Spleen (tissue), 11 donors: ENCODE measurements around the gene ATP2C2. TPM values are rescaled to one million over a fixed set of nuclear protein-coding genes. Genes with fewer than 3 reads are reported as not detected.
A peak's percentile ranks its signal among the peaks of the same experiment; 100 is the strongest.

ENCODE experiments used
- DNase-seq: peaks from one replicate; pipeline ENCODE4 v3.0.0-alpha.2; 2020
- H3K27ac ChIP-seq, 8 donors: fragments of 200-600 bp; sonication (generic) in 7 of 8; 1 replicate in 4 of 8; 2 replicates in 4 of 8; pipeline versions ENCODE4 v1.5.0 to v1.8.0; 2016 to 2021; ENCODE audit warnings: inconsistent platforms in 4 of 8, mild to moderate bottlenecking in 4 of 8, moderate library complexity in 1 of 8
- H3K27me3 ChIP-seq, 7 donors: fragments of 200-600 bp; sonication (generic) in 6 of 7; replicated peaks in 1 of 7; 1 replicate in 4 of 7; 2 replicates in 3 of 7; pipeline versions ENCODE4 v1.5.0 to v1.8.0; 2016 to 2021; ENCODE audit warnings: inconsistent platforms in 3 of 7, mild to moderate bottlenecking in 1 of 7
- H3K36me3 ChIP-seq, 6 donors: fragments of 200-600 bp; sonication (generic) in 5 of 6; 1 replicate in 4 of 6; 2 replicates in 2 of 6; pipeline versions ENCODE4 v1.5.0 to v1.8.0; 2016 to 2021; ENCODE audit warnings: inconsistent platforms in 2 of 6
- H3K4me1 ChIP-seq, 6 donors: fragments of 200-600 bp; sonication (generic) in 5 of 6; 1 replicate in 3 of 6; 2 replicates in 3 of 6; pipeline versions ENCODE4 v1.5.0 to v1.8.0; 2016 to 2021; ENCODE audit warnings: inconsistent platforms in 3 of 6
- H3K4me3 ChIP-seq, 8 donors: fragments of 200-600 bp; sonication (generic) in 7 of 8; 1 replicate in 4 of 8; 2 replicates in 4 of 8; pipeline versions ENCODE4 v1.5.0 to v1.8.0; 2016 to 2021; ENCODE audit warnings: inconsistent platforms in 4 of 8, mild to moderate bottlenecking in 4 of 8, moderate library complexity in 2 of 8
- H3K9me3 ChIP-seq, 8 donors: fragments of 200-600 bp; sonication (generic) in 7 of 8; 1 replicate in 4 of 8; 2 replicates in 4 of 8; pipeline versions ENCODE4 v1.5.0 to v1.8.0; 2016 to 2021; ENCODE audit warnings: inconsistent platforms in 4 of 8
- CTCF ChIP-seq, 11 experiments: fragments of 200-600 bp in 7 of 11; fragments of 450-650 bp in 4 of 11; sonication (generic) in 4 of 11; IDR thresholded peaks in 8 of 11; conservative IDR thresholded peaks in 3 of 11; 1 replicate in 7 of 11; 2 replicates in 4 of 11; pipeline versions ENCODE4 v1.4.0 to v1.8.0; 2016 to 2021; ENCODE audit warnings: antibody characterized with exemption in 11 of 11, inconsistent platforms in 4 of 11, mild to moderate bottlenecking in 1 of 11
- POLR2A ChIP-seq, 3 donors: fragments of 450-650 bp; IDR thresholded peaks; one replicate each; pipeline ENCODE4 v1.5.1; 2017; ENCODE audit warnings: antibody characterized with exemption in 3 of 3, mild to moderate bottlenecking in 1 of 3
- POLR2AphosphoS5 ChIP-seq, 3 donors: sonication (generic); formaldehyde crosslinking; IDR thresholded peaks; one replicate each; pipeline ENCODE4 v1.5.1; 2017; ENCODE audit warnings: antibody characterized with exemption in 3 of 3
- WGBS, 5 donors: extraction: QIAGEN DNeasy Blood & Tissue Kit in 3 of 5; methylation state at CpG; one replicate each; pipeline versions ENCODE4 v1.1.5 to v1.1.7; 2013 to 2018; 5-methylcytosine and 5-hydroxymethylcytosine counted together
- intact Hi-C: fragments of 100-400 bp; cut with DNase I; formaldehyde crosslinking; loops from one replicate; pipeline ENCODE4 v1.15.0; 2023; ENCODE audit warnings: low total_unique reads
- polyA plus RNA-seq, 3 donors: library from polyadenylated mRNA; stranded (reverse); fragments of 200-250 nt; gene quantifications; one replicate each; pipeline ENCODE4 v1.2.1, GENCODE V29; 2013
- total RNA-seq, 7 donors: library from RNA; depleted of rRNA in 3 of 7; stranded (reverse); fragments of >200 nt in 3 of 7; fragmentation: NEBNext Ultra II Directional in 4 of 7; extraction: Animal tissue kit (Norgen Biotek cat#: 25700) in 4 of 7; gene quantifications; one replicate each; pipeline versions ENCODE4 v1.1.0 to v1.2.1, GENCODE V29; 2016 to 2021
- donor health status: healthy with polysubstance abuse.
- donor health status: DM: no; HTN: no; CAD: no; lungs with moderate emphysema.
- donor health status: DM: no; HTN: no; CAD: no.
- donor health status: Bipolar disorder and iron deficiency.
- donor health status: healthy.
- donor health status: DM: no; HTN: no; CAD: no.
- donor health status: DM: yes; HTN: yes; CAD: no.

ATP2C2 gene
- total and polyA plus RNA-seq, 10 donors = 0.09 to 8.1 (median 1.2) TPM

- Histone ChIP-seq H3K4me3 (no peak overlapping the region), H3K27me3 (peaks cover 0 to 27% (median 0%) of the 10 kb centered on the region in 7 donors), H3K27ac (no peak overlapping the region), H3K36me3 (peaks cover 0 to 24% (median 0%) of the 10 kb centered on the region in 6 donors), H3K9me3 (no peaks in the 10 kb centered on the region), H3K4me1 (peaks cover 0 to 20% (median 2%) of the 10 kb centered on the region in 6 donors)
- intact Hi-C loops = no loop called here
- no peak for DNase-seq
- WGBS, 5 donors = 82 to 90% (median 86%) methylated on average over 11 of the region's 11 CpGs
- TF ChIP-seq CTCF (IDR thresholded peaks at IDR 0.05 in 8 of 11, conservative IDR thresholded peaks at IDR 0.05 in 3 of 11) = no peak
- no peak for TF ChIP-seq POLR2AphosphoS5 (IDR thresholded peaks at IDR 0.05)
- TF ChIP-seq POLR2A (IDR thresholded peaks at IDR 0.05) = no peak
Observed at GRCh38 chr16:84412262-84412661, 43.9 kb downstream of the ATP2C2 start.

GRCh38 chr16:84413244-84414004, 45.1 kb downstream of the ATP2C2 start:
- no peak for DNase-seq
- intact Hi-C loops = no loop called here
- H3K9me3 ChIP-seq = no peaks in the 10 kb centered on the region
- H3K27me3 ChIP-seq = peaks cover 0 to 19% (median 0%) of the 10 kb centered on the region in 7 donors
- H3K4me1 ChIP-seq = peaks cover 0 to 20% (median 2%) of the 10 kb centered on the region in 6 donors
- no peak overlapping the region for H3K4me3 ChIP-seq
- H3K36me3 ChIP-seq = peaks cover 0 to 16% (median 0%) of the 10 kb centered on the region in 6 donors
- no peak for TF ChIP-seq POLR2AphosphoS5 (IDR thresholded peaks at IDR 0.05)
- no peak overlapping the region for H3K27ac ChIP-seq
- WGBS, 5 donors = 91 to 96% (median 93%) methylated on average over 22 of the region's 22 CpGs

- Histone ChIP-seq H3K27me3 (peaks cover 0 to 11% (median 0%) of the 10 kb centered on the region in 7 donors), H3K9me3 (no peaks in the 10 kb centered on the region), H3K4me3 (no peak overlapping the region), H3K36me3 (peaks cover 0 to 10% (median 0%) of the 10 kb centered on the region in 6 donors), H3K4me1 (peaks cover 0 to 20% (median 2%) of the 10 kb centered on the region in 6 donors), H3K27ac (peak overlapping the region in 2 of 8 donors; percentile 20 to 23)
- TF ChIP-seq CTCF (IDR thresholded peaks at IDR 0.05 in 8 of 11, conservative IDR thresholded peaks at IDR 0.05 in 3 of 11) = no peak
- TF ChIP-seq POLR2AphosphoS5 (IDR thresholded peaks at IDR 0.05) = peak; percentile 29 to 68 (median 32)
- no peak for TF ChIP-seq POLR2A (IDR thresholded peaks at IDR 0.05)
- 48 to 62% (median 57%) methylated on average over 9 to 12 of the region's 12 CpGs for WGBS, 5 donors
- intact Hi-C loops = no loop called here
- peak; percentile 76 for DNase-seq
Observed at GRCh38 chr16:84414789-84415326, 46.5 kb downstream of the ATP2C2 start.

- no peak for DNase-seq
- intact Hi-C loops = no loop called here
- Histone ChIP-seq H3K27ac (peak overlapping the region in 2 of 8 donors; percentile 19 to 38), H3K9me3 (no peaks in the 10 kb centered on the region), H3K27me3 (peaks cover 0 to 11% (median 0%) of the 10 kb centered on the region in 7 donors), H3K4me3 (no peak overlapping the region), H3K4me1 (peaks cover 0 to 20% (median 2%) of the 10 kb centered on the region in 6 donors), H3K36me3 (no peaks in the 10 kb centered on the region)
- 68 to 77% (median 72%) methylated on average over 19 to 20 of the region's 20 CpGs for WGBS, 5 donors
- TF ChIP-seq POLR2AphosphoS5 (IDR thresholded peaks at IDR 0.05) (no peak), POLR2A (IDR thresholded peaks at IDR 0.05) (no peak), CTCF (IDR thresholded peaks at IDR 0.05 in 8 of 11, conservative IDR thresholded peaks at IDR 0.05 in 3 of 11) (no peak)
Observed at GRCh38 chr16:84416407-84417321, 48.3 kb downstream of the ATP2C2 start.
